ENCODE data around the gene KRAS.

- no peak for TF ChIP-seq CTCF (conservative IDR thresholded peaks at IDR 0.05; ENCODE audit: low read depth, low read length)
- no peak for TF ChIP-seq POLR2A (IDR thresholded peaks at IDR 0.05; ENCODE audit: low read depth, low read length)
- no peak for TF ChIP-seq FOS (IDR thresholded peaks at IDR 0.05; ENCODE audit: low read depth, low read length)
- no peak for TF ChIP-seq RAD21 (IDR thresholded peaks at IDR 0.05; ENCODE audit: low read length)
- TF ChIP-seq NFE2L2 (IDR thresholded peaks at IDR 0.05; ENCODE audit: low read depth, low read length) = no peak
- no peak for TF ChIP-seq BHLHE40 (IDR thresholded peaks at IDR 0.05; ENCODE audit: low read depth, low read length)
- no peak for TF ChIP-seq MAFK (IDR thresholded peaks at IDR 0.05; ENCODE audit: low read depth, low read length)
- TF ChIP-seq USF2 (IDR thresholded peaks at IDR 0.05; ENCODE audit: low read depth, low read length) = no peak
- TF ChIP-seq CHD1 (IDR thresholded peaks at IDR 0.05; ENCODE audit: low read depth, low read length) = no peak
- no peak for TF ChIP-seq RCOR1 (IDR thresholded peaks at IDR 0.05; ENCODE audit: insufficient replicate concordance, low read length)
- TF ChIP-seq SMC3 (IDR thresholded peaks at IDR 0.05; ENCODE audit: low read depth, low read length) = no peak
Observed at GRCh38 chr12:25283006-25283405, 32.3 kb upstream of the KRAS start.
